A549 treated with ZK216348 at 1 μM for 4 hours (cell line): ENCODE measurements around the gene DYSF. TPM values are rescaled to one million over a fixed set of nuclear protein-coding genes. Genes with fewer than 3 reads are reported as not detected.

Experiments
- total RNA-seq: library from RNA; stranded (reverse); fragments of 200-300 nt; extraction: Qiagen RNA extraction; gene quantifications from 5 replicates; pipeline ENCODE4 v1.2.3, GENCODE V29; 2022; ENCODE audit warnings: low read depth

DYSF gene
- total RNA-seq = 0.61 to 0.91 TPM (median 0.75 TPM) in 5 replicates

DNA sequence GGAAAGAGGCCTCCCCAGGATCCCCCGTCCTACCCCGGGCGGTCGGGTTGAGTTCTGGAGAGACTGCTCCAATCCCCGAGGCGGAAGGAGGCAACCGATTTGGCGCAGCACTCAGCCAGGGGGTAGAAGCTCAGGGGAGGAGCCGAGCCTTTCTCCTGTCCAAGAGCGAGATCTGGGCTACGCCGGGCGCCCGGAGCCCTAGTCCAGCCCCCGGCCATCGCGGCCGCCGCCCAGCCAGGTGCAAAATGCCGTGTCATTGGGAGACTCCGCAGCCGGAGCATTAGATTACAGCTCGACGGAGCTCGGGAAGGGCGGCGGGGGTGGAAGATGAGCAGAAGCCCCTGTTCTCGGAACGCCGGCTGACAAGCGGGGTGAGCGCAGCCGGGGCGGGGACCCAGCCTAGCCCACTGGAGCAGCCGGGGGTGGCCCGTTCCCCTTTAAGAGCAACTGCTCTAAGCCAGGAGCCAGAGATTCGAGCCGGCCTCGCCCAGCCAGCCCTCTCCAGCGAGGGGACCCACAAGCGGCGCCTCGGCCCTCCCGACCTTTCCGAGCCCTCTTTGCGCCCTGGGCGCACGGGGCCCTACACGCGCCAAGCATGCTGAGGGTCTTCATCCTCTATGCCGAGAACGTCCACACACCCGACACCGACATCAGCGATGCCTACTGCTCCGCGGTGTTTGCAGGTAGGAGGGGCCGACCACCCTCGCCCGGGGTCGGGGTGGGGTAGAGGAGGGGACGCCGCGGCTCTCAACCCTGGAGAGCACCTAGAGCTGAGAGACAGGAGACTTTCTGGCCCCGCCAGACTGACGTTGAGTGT is at the start of gene DYSF:
Gene DYSF, plus strand, starts transcription at position 158 of the 817 bp plus-strand sequence.

Other genes starting within 250 kb of the DYSF start
- gene PAIP2B, start 226.5 kb upstream of the DYSF start, total RNA-seq = 0.16 to 0.36 TPM (median 0.34 TPM) in 5 replicates
- 62.6 to 80.2 TPM (median 66.9 TPM) in 5 replicates for gene ZNF638, start 121.8 kb upstream of the DYSF start, total RNA-seq